DND-41 (cell line): Measurements from ENCODE around the gene VPS13A.

ENCODE experiments used
- EZH2 ChIP-seq: IDR thresholded peaks from 3 replicates; pipeline ENCODE4 v1.6.1; 2012; ENCODE audit warnings: borderline replicate concordance, low read depth, mild to moderate bottlenecking, moderate library complexity, low read length, inconsistent platforms; ENCODE audit not compliant: severe bottlenecking
- TF ChIP-seq, protein P1 (sequence below): IDR thresholded peaks from 2 replicates; pipeline ENCODE4 v1.5.1; 2012; ENCODE audit warnings: borderline replicate concordance, low read length, moderate library complexity, mild to moderate bottlenecking; ENCODE audit not compliant: poor library complexity, severe bottlenecking; ENCODE audit errors: extremely low read depth

DNA sequence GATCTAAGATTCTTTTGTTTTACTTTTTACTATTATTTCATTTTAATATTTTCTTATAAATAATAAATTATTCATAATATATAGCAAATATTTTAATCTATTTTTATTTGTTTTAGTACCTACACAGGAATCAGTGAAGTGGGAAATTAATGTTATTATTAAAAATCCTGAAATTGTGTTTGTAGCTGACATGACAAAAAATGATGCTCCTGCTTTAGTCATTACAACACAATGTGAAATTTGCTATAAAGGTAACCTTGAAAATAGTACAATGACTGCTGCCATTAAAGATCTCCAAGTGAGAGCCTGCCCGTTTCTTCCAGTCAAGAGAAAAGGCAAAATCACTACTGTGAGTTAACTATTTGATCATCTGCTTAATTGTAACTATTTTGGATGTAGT lies 138.7 kb downstream of the VPS13A start:
- TF ChIP-seq, protein P1, sequence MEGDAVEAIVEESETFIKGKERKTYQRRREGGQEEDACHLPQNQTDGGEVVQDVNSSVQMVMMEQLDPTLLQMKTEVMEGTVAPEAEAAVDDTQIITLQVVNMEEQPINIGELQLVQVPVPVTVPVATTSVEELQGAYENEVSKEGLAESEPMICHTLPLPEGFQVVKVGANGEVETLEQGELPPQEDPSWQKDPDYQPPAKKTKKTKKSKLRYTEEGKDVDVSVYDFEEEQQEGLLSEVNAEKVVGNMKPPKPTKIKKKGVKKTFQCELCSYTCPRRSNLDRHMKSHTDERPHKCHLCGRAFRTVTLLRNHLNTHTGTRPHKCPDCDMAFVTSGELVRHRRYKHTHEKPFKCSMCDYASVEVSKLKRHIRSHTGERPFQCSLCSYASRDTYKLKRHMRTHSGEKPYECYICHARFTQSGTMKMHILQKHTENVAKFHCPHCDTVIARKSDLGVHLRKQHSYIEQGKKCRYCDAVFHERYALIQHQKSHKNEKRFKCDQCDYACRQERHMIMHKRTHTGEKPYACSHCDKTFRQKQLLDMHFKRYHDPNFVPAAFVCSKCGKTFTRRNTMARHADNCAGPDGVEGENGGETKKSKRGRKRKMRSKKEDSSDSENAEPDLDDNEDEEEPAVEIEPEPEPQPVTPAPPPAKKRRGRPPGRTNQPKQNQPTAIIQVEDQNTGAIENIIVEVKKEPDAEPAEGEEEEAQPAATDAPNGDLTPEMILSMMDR: no peak
- no peak for TF ChIP-seq EZH2
